IMR-90 (cell line): ENCODE data around the gene MTERF2. TPM values are rescaled to one million over a fixed set of nuclear protein-coding genes. Genes with fewer than 3 reads are reported as not detected.
A peak's percentile ranks its signal among the peaks of the same experiment; 100 is the strongest.

Experiments
- ATAC-seq: fragments of 200-7000 bp; cut with Tn5 transposase; 2 replicates; pipeline ENCODE4 v1.9.1; 2020; ENCODE audit warnings: low read depth, mild to moderate bottlenecking, moderate library complexity
- BruUV-seq: library from RNA; stranded (reverse); fragments of 400-500 nt; replicated peaks from 2 replicates; lab custom pipeline; 2021; lab: Mats Ljungman, UMichigan
- CTCF ChIA-PET: fragments of 300-600 bp; formaldehyde crosslinking; extraction: SDS; loops from one replicate; lab custom pipeline; 2021; ENCODE audit warnings: antibody characterized with exemption; lab: Yijun Ruan, JAX
- POLR2A ChIA-PET: fragments of 300-600 bp; sonication (Branson Sonifier 250); formaldehyde crosslinking; loops from one replicate; lab custom pipeline; 2022; ENCODE audit warnings: antibody characterized with exemption; ENCODE audit not compliant: unreplicated experiment; lab: Charles Lee
- DNase-seq: peaks from one replicate; pipeline ENCODE4 v3.0.0; 2013
- H2AFZ ChIP-seq: replicated peaks from 2 replicates; pipeline ENCODE3; 2013; ENCODE audit warnings: low read length, mild to moderate bottlenecking; ENCODE audit not compliant: poor library complexity
- H2AK5ac ChIP-seq: 2 replicates; pipeline ENCODE4 v1.6.1; 2013; ENCODE audit warnings: low read depth, low read length, inconsistent platforms
- H2AK9ac ChIP-seq: replicated peaks from 2 replicates; pipeline ENCODE3; 2013; ENCODE audit warnings: mild to moderate bottlenecking, low read depth, low read length, moderate library complexity; ENCODE audit not compliant: poor library complexity
- H2BK120ac ChIP-seq: 2 replicates; pipeline ENCODE4 v1.6.1; 2013; ENCODE audit warnings: low read depth, low read length, inconsistent platforms
- H2BK15ac ChIP-seq: 3 replicates; pipeline ENCODE4 v1.6.1; 2013; ENCODE audit warnings: low read depth, low read length, inconsistent platforms
- H2BK20ac ChIP-seq: 2 replicates; pipeline ENCODE4 v1.6.1; 2013; ENCODE audit warnings: low read depth, mild to moderate bottlenecking, inconsistent platforms, low read length, moderate library complexity
- H2BK5ac ChIP-seq: 2 replicates; pipeline ENCODE4 v1.6.1; 2013; ENCODE audit warnings: mild to moderate bottlenecking, low read depth, low read length, inconsistent platforms; ENCODE audit not compliant: poor library complexity, severe bottlenecking
- H3K14ac ChIP-seq: replicated peaks from 2 replicates; pipeline ENCODE4 v1.6.1; 2013; ENCODE audit warnings: low read depth, low read length, inconsistent platforms
- H3K18ac ChIP-seq: 2 replicates; pipeline ENCODE4 v1.6.1; 2013; ENCODE audit warnings: low read depth, low read length, control low read depth
- H3K23ac ChIP-seq: 2 replicates; pipeline ENCODE4 v1.6.1; 2013; ENCODE audit warnings: low read depth, low read length, inconsistent platforms
- H3K27ac ChIP-seq: 2 replicates; pipeline ENCODE4 v1.5.1; 2013; ENCODE audit warnings: mild to moderate bottlenecking, control low read depth, low read length; ENCODE audit not compliant: insufficient read depth
- H3K27me3 ChIP-seq: 2 replicates; pipeline ENCODE4 v1.6.1; 2013; ENCODE audit warnings: low read length; ENCODE audit not compliant: control insufficient read depth, insufficient read depth
- H3K36me3 ChIP-seq: 2 replicates; pipeline ENCODE4 v1.6.1; 2013; ENCODE audit warnings: low read length, mixed read lengths; ENCODE audit not compliant: control insufficient read depth, insufficient read depth
- H3K4ac ChIP-seq: 2 replicates; pipeline ENCODE4 v1.6.1; 2013; ENCODE audit warnings: low read depth, low read length, inconsistent platforms
- H3K4me1 ChIP-seq: 2 replicates; pipeline ENCODE4 v1.6.1; 2013; ENCODE audit warnings: low read length, mixed read lengths; ENCODE audit not compliant: control insufficient read depth, insufficient read depth
- H3K4me2 ChIP-seq: 2 replicates; pipeline ENCODE4 v1.6.1; 2013; ENCODE audit warnings: low read depth, mild to moderate bottlenecking, control low read depth, low read length, moderate library complexity
- H3K4me3 ChIP-seq: 2 replicates; pipeline ENCODE4 v1.5.1; 2013; ENCODE audit warnings: low read depth, mild to moderate bottlenecking, control low read depth, low read length, moderate library complexity; ENCODE audit not compliant: insufficient read depth
- H3K56ac ChIP-seq: 2 replicates; pipeline ENCODE4 v1.6.1; 2013; ENCODE audit warnings: low read length, inconsistent platforms; ENCODE audit not compliant: insufficient read depth; ENCODE audit errors: extremely low read depth
- H3K79me1 ChIP-seq, 2 experiments: 2 replicates each; pipeline ENCODE4 v1.6.1; 2013; ENCODE audit warnings: low read length in 2 of 2, inconsistent platforms in 1 of 2, low read depth in 1 of 2
- H3K9ac ChIP-seq: 2 replicates; pipeline ENCODE4 v1.6.1; 2013; ENCODE audit warnings: low read depth, low read length, control low read depth
- H3K9me1 ChIP-seq: 2 replicates; pipeline ENCODE4 v1.6.1; 2013; ENCODE audit warnings: low read length, inconsistent platforms; ENCODE audit not compliant: insufficient read depth
- H3K9me3 ChIP-seq: 2 replicates; pipeline ENCODE4 v1.6.1; 2013; ENCODE audit warnings: low read length; ENCODE audit not compliant: control insufficient read depth, insufficient read depth
- H4K20me1 ChIP-seq: 2 replicates; pipeline ENCODE4 v1.6.1; 2013; ENCODE audit warnings: low read length, inconsistent platforms; ENCODE audit not compliant: insufficient read depth
- H4K5ac ChIP-seq: 2 replicates; pipeline ENCODE4 v1.6.1; 2013; ENCODE audit warnings: mild to moderate bottlenecking, low read depth, low read length, control low read depth
- H4K8ac ChIP-seq, 2 experiments: 2 replicates each; pipeline ENCODE4 v1.6.1; 2013; ENCODE audit warnings: low read depth in 2 of 2, low read length in 2 of 2, control low read depth in 1 of 2, inconsistent platforms in 1 of 2
- H4K91ac ChIP-seq: 2 replicates; pipeline ENCODE4 v1.6.1; 2013; ENCODE audit warnings: low read depth, low read length, inconsistent platforms; ENCODE audit not compliant: insufficient read depth
- BHLHE40 ChIP-seq: fragments of 150-350 bp; IDR thresholded peaks from 2 replicates; pipeline ENCODE4 v1.6.1; 2016; ENCODE audit warnings: mild to moderate bottlenecking, low read depth, low read length
- CEBPB ChIP-seq: IDR thresholded peaks from 2 replicates; pipeline ENCODE4 v1.6.1; 2012; ENCODE audit warnings: low read depth, low read length, improper control_type of control experiment
- MAZ ChIP-seq: IDR thresholded peaks from 2 replicates; pipeline ENCODE4 v1.6.1; 2012; ENCODE audit warnings: low read depth, mild to moderate bottlenecking, low read length, improper control_type of control experiment, moderate library complexity, borderline replicate concordance
- MXI1 ChIP-seq: IDR thresholded peaks from 2 replicates; pipeline ENCODE4 v1.6.1; 2012; ENCODE audit warnings: low read depth, mild to moderate bottlenecking, low read length, moderate library complexity, borderline replicate concordance
- POLR2A ChIP-seq: IDR thresholded peaks from 2 replicates; pipeline ENCODE4 v1.6.1; 2012; ENCODE audit warnings: mild to moderate bottlenecking, low read depth, low read length
- SMC3 ChIP-seq: fragments of 150-350 bp; IDR thresholded peaks from 2 replicates; pipeline ENCODE4 v1.6.1; 2016; ENCODE audit warnings: low read depth, mild to moderate bottlenecking, antibody characterized with exemption, low read length, moderate library complexity
- WGBS, 2 experiments: methylation state at CpG; one replicate each; pipeline versions ENCODE4 v1.1.5 to v1.1.7; 2013; ENCODE audit warnings: missing lambda C conversion rate in 2 of 2; ENCODE audit not compliant: insufficient read length in 1 of 2; ENCODE audit errors: extremely low coverage in 2 of 2; 5-methylcytosine and 5-hydroxymethylcytosine counted together
- dilution Hi-C: fragments of 300-500 bp; cut with HindIII; formaldehyde crosslinking; loops from one replicate; pipeline ENCODE4 v1.14.3; 2018; ENCODE audit warnings: low sequenced_read_pairs; ENCODE audit not compliant: unreplicated experiment
- in situ Hi-C: fragments of 300-500 bp; cut with MboI; formaldehyde crosslinking; loops from 3 replicates; pipeline ENCODE4 v1.14.3; 2019; ENCODE audit warnings: low sequenced_read_pairs, inconsistent platforms, mixed read lengths
- intact Hi-C: fragments of 100-400 bp; cut with micrococcal nuclease; formaldehyde crosslinking; loops from 2 replicates; pipeline ENCODE4 v1.10.0; 2022
- polyA plus RNA-seq, 3 experiments: library from polyadenylated mRNA; depleted of rRNA; stranded (reverse); fragments of >200 nt; gene quantifications; 2 replicates each; pipeline ENCODE4 v1.2.3, GENCODE V29; 2012; ENCODE audit warnings: low replicate concordance in 1 of 3
- total RNA-seq: library from RNA; depleted of rRNA; stranded (reverse); fragments of >200 nt; gene quantifications from 2 replicates; pipeline ENCODE4 v1.2.3, GENCODE V29; 2012

Gene MTERF2
- total and polyA plus RNA-seq, 2 of the 4 experiments (the other 2 are of a cell fraction) = 3.0 to 3.8 TPM

GRCh38 chr12:106955377-106956047 is 31.4 kb downstream of the MTERF2 start, which contains the start of gene TMEM263:
Gene TMEM263, plus strand, starts transcription at chr12:106955907. Its CDS starts 11,210 bp downstream, at chr12:106967117.
- peak within 1 kb of the TSS; percentile 99 for H3K14ac ChIP-seq
- dilution Hi-C loops (no loop called here), intact Hi-C loops (loop anchor here (1.0 kb wide), 2 partner anchors 137 to 181 kb away; partner anchors contain the start of gene RIC8B), in situ Hi-C loops (no loop called here)
- TF ChIP-seq SMC3 = no peak
- 0 out of 2 replicates have a peak, but pooled peaks have one; percentile 27 for TF ChIP-seq MXI1
- peak; percentile 97 for TF ChIP-seq POLR2A
- TF ChIP-seq MAZ = peak; percentile 90; the same call in 1 of the 2 replicates
- peak; percentile 9; the same call in 1 of the 2 replicates for TF ChIP-seq BHLHE40
- TF ChIP-seq CEBPB = no peak
- peak within 1 kb of the TSS; percentile 91 for H4K91ac ChIP-seq
- peaks cover 5% of the 10 kb centered on the region; the same call in 1 of the 2 replicates for H3K36me3 ChIP-seq
- POLR2A ChIA-PET = interaction anchor here (0.5 to 1.5 kb wide), 5 partner anchors 10 to 208 kb away, joined by 3 to 5 read pairs (median 4); no protein-coding TSS in a partner anchor
- CTCF ChIA-PET = interaction anchor here (1.3 kb wide), 1 partner anchor 149 kb away, joined by 4 read pairs; no protein-coding TSS in a partner anchor
- H3K9ac ChIP-seq = peak within 1 kb of the TSS; percentile 94
- peaks cover 4% of the 10 kb centered on the region for H3K4me1 ChIP-seq
- peak within 1 kb of the TSS; percentile 72 for H2AK5ac ChIP-seq
- H2BK120ac ChIP-seq = peak within 1 kb of the TSS; percentile 56
- H3K9me3 ChIP-seq = no peaks in the 10 kb centered on the region
- peak within 1 kb of the TSS; percentile 27; the same call in 1 of the 3 replicates for H2BK15ac ChIP-seq
- H3K56ac ChIP-seq = peak within 1 kb of the TSS; percentile 82
- H4K20me1 ChIP-seq = peaks cover 31% of the 10 kb centered on the region
- H2BK20ac ChIP-seq = no peak within 1 kb of the TSS
- peak within 1 kb of the TSS; percentile 68 for H3K18ac ChIP-seq
- H2BK5ac ChIP-seq = peak within 1 kb of the TSS; percentile 94
- WGBS, 2 experiments = 0% methylated on average over 31 of the region's 88 CpGs; no CpG with 5 or more reads in 1 of the 2 experiments
- peak within 1 kb of the TSS; percentile 100 for H2AK9ac ChIP-seq
- H3K79me1 ChIP-seq = peaks cover 8 to 20% of the 10 kb centered on the region in 2 experiments
- H3K9me1 ChIP-seq = no peaks in the 10 kb centered on the region
- DNase-seq (peak; percentile 95), ATAC-seq (peak; percentile 86)
- peak within 1 kb of the TSS; percentile 78 for H4K5ac ChIP-seq
- no peaks in the 10 kb centered on the region for H3K27me3 ChIP-seq
- H3K23ac ChIP-seq = peak within 1 kb of the TSS; percentile 91
- no TSS peak for BruUV-seq
- peak within 1 kb of the TSS; percentile 85 for H3K4me3 ChIP-seq
- peak within 1 kb of the TSS; percentile 95 for H3K4ac ChIP-seq
- H2AFZ ChIP-seq = peak within 1 kb of the TSS; percentile 91
- peak within 1 kb of the TSS; percentile 78 to 85 for H4K8ac ChIP-seq
- H3K27ac ChIP-seq = peak within 1 kb of the TSS; percentile 90
- peak within 1 kb of the TSS; percentile 96 for H3K4me2 ChIP-seq
